GM12878 (cell line): ENCODE data around the gene HCN3. TPM values are rescaled to one million over a fixed set of nuclear protein-coding genes. Genes with fewer than 3 reads are reported as not detected.

ENCODE experiments used
- ATAC-seq: fragments of 200-7000 bp; cut with Tn5 transposase; 3 replicates; pipeline ENCODE4 v1.9.1; 2020; ENCODE audit warnings: mild to moderate bottlenecking, moderate library complexity
- BruUV-seq: library from RNA; stranded (reverse); fragments of 400-500 nt; replicated peaks from 2 replicates; lab custom pipeline; 2021; lab: Mats Ljungman, UMichigan
- CTCF ChIA-PET: fragments of 300-600 bp; sonication (Branson Sonifier 250); formaldehyde crosslinking; extraction: SDS; loops from one replicate; lab custom pipeline; 2021; ENCODE audit warnings: inconsistent platforms; lab: Yijun Ruan, JAX
- POLR2A ChIA-PET: fragments of 350-600 bp; formaldehyde crosslinking; extraction: SDS; loops from one replicate; lab custom pipeline; 2021; ENCODE audit warnings: inconsistent platforms; lab: Charles Lee
- RAD21 ChIA-PET: fragments of 300-600 bp; sonication (Branson Sonifier 250); formaldehyde crosslinking; loops from one replicate; lab custom pipeline; 2023; ENCODE audit warnings: antibody characterized with exemption; ENCODE audit not compliant: unreplicated experiment; lab: Charles Lee
- SMC1A ChIA-PET: fragments of 300-600 bp; sonication (Branson Sonifier 250); formaldehyde crosslinking; loops from one replicate; lab custom pipeline; 2023; ENCODE audit not compliant: unreplicated experiment, uncharacterized antibody; lab: Charles Lee
- DNase-seq: peaks from one replicate; pipeline ENCODE4 v3.0.0-alpha.2; 2011; ENCODE audit warnings: low read depth, low spot score
- FAIRE-seq: peaks from 3 replicates; lab custom pipeline; 2011; peaks lifted over from hg19 to GRCh38; lab: Jason Lieb, UNC
- H2AFZ ChIP-seq: 2 replicates; pipeline ENCODE4 v1.6.0; 2011; ENCODE audit warnings: low read depth, low read length, control low read depth; ENCODE audit not compliant: control insufficient read depth
- H3K27ac ChIP-seq: 2 replicates; pipeline ENCODE4 v1.5.1; 2011; ENCODE audit warnings: control low read depth; ENCODE audit not compliant: control insufficient read depth, insufficient read depth
- H3K27me3 ChIP-seq, 2 experiments: replicated peaks in 1 of 2; 2 replicates each; pipeline versions ENCODE4 v1.6.0 to v1.6.1; 2011; ENCODE audit warnings: low read length in 1 of 2; ENCODE audit not compliant: control insufficient read depth in 2 of 2, insufficient read depth in 2 of 2
- H3K36me3 ChIP-seq, 2 experiments: 2 replicates each; pipeline ENCODE4 v1.5.1; 2011; ENCODE audit warnings: low read length in 1 of 2; ENCODE audit not compliant: control insufficient read depth in 2 of 2, insufficient read depth in 2 of 2
- H3K4me1 ChIP-seq: 2 replicates; pipeline ENCODE4 v1.6.1; 2011; ENCODE audit warnings: mild to moderate bottlenecking, low read length, moderate library complexity, mixed read lengths; ENCODE audit not compliant: control insufficient read depth, insufficient read depth
- H3K4me2 ChIP-seq: 2 replicates; pipeline ENCODE4 v1.6.0; 2011; ENCODE audit warnings: control low read depth; ENCODE audit not compliant: control insufficient read depth, insufficient read depth
- H3K4me3 ChIP-seq: fragments of 200-600 bp; sonication (generic); 2 replicates; pipeline ENCODE4 v1.5.1; 2016
- H3K79me2 ChIP-seq: 2 replicates; pipeline ENCODE4 v1.6.0; 2011; ENCODE audit warnings: low read length; ENCODE audit not compliant: control insufficient read depth, insufficient read depth
- H3K9ac ChIP-seq: 2 replicates; pipeline ENCODE4 v1.8.0; 2011; ENCODE audit warnings: low read length, control low read depth, mixed read lengths; ENCODE audit not compliant: control insufficient read depth, insufficient read depth
- H3K9me3 ChIP-seq: replicated peaks from 3 replicates; pipeline ENCODE4 v1.5.1; 2011; ENCODE audit warnings: mild to moderate bottlenecking, low read length; ENCODE audit not compliant: control insufficient read depth, insufficient read depth
- H4K20me1 ChIP-seq: 2 replicates; pipeline ENCODE4 v1.6.0; 2011; ENCODE audit not compliant: control insufficient read depth, insufficient read depth
- E2F4 ChIP-seq: IDR thresholded peaks from 2 replicates; pipeline ENCODE4 v1.6.1; 2012; ENCODE audit warnings: low read depth, low read length, improper control_type of control experiment
- EGR1 ChIP-seq, 2 experiments: IDR thresholded peaks; 1 replicate in 1 of 2; 2 replicates in 1 of 2; pipeline ENCODE4 v1.6.1; 2011 to 2012; ENCODE audit warnings: low read depth in 2 of 2, low read length in 2 of 2, borderline replicate concordance in 1 of 2, mild to moderate bottlenecking in 1 of 2, moderate library complexity in 1 of 2
- HDAC2 ChIP-seq: fragments of 200-600 bp; sonication (generic); IDR thresholded peaks from 2 replicates; pipeline ENCODE4 v1.6.1; 2017
- MLLT1 ChIP-seq: fragments of 450-650 bp; IDR thresholded peaks from 2 replicates; pipeline ENCODE4 v1.6.1; 2016; ENCODE audit warnings: mild to moderate bottlenecking
- NFIC ChIP-seq: IDR thresholded peaks from 2 replicates; pipeline ENCODE4 v1.6.1; 2012; ENCODE audit warnings: low read depth, mild to moderate bottlenecking, inconsistent platforms, low read length, moderate library complexity
- SKIL ChIP-seq: fragments of 450-650 bp; IDR thresholded peaks from 2 replicates; pipeline ENCODE4 v1.6.1; 2017; ENCODE audit warnings: mild to moderate bottlenecking, low read depth, inconsistent platforms; ENCODE audit not compliant: poor library complexity, severe bottlenecking
- SMC3 ChIP-seq: IDR thresholded peaks from 2 replicates; pipeline ENCODE4 v1.6.1; 2011; ENCODE audit warnings: low read length, improper control_type of control experiment, borderline replicate concordance
- SUZ12 ChIP-seq: fragments of 200-600 bp; sonication (generic); IDR thresholded peaks from one replicate; pipeline ENCODE4 v1.6.1; 2018; ENCODE audit warnings: antibody characterized with exemption, mild to moderate bottlenecking; ENCODE audit not compliant: unreplicated experiment
- TARDBP ChIP-seq: IDR thresholded peaks from 2 replicates; pipeline ENCODE4 v1.6.1; 2016; ENCODE audit warnings: borderline replicate concordance
- YBX1 ChIP-seq: fragments of 450-650 bp; IDR thresholded peaks from 2 replicates; pipeline ENCODE4 v1.6.1; 2016; ENCODE audit warnings: antibody characterized with exemption
- ZBTB40 ChIP-seq: fragments of 450-650 bp; IDR thresholded peaks from 2 replicates; pipeline ENCODE4 v1.6.1; 2016; ENCODE audit warnings: mild to moderate bottlenecking, moderate library complexity, borderline replicate concordance
- ZNF207 ChIP-seq: fragments of 450-650 bp; IDR thresholded peaks from 2 replicates; pipeline ENCODE4 v1.6.1; 2014; ENCODE audit warnings: antibody characterized with exemption, mild to moderate bottlenecking, borderline replicate concordance
- ZNF384 ChIP-seq: IDR thresholded peaks from 2 replicates; pipeline ENCODE4 v1.6.1; 2012; ENCODE audit warnings: low read depth, mild to moderate bottlenecking, low read length, improper control_type of control experiment, borderline replicate concordance
- WGBS: methylation state at CpG from one replicate; pipeline ENCODE4 v1.1.6; 2016; ENCODE audit warnings: low lambda C conversion rate; ENCODE audit not compliant: insufficient replicate concordance, insufficient coverage; ENCODE audit errors: missing lambda C conversion rate; 5-methylcytosine and 5-hydroxymethylcytosine counted together
- in situ Hi-C: fragments of 300-500 bp; cut with MboI; formaldehyde crosslinking; loops from 9 replicates; pipeline ENCODE4 v1.14.3; 2018; ENCODE audit warnings: mixed read lengths
- intact Hi-C: fragments of 100-400 bp; cut with micrococcal nuclease; formaldehyde crosslinking; loops from one replicate; pipeline ENCODE4 v1.14.2; 2022; ENCODE audit not compliant: unreplicated experiment
- polyA plus RNA-seq, 11 experiments: library from polyadenylated mRNA; depleted of rRNA in 4 of 11; unstranded in 6 of 11; stranded (reverse) in 5 of 11; fragments of >200 nt; fragmentation: Nextera tagmentation in 4 of 11; fragmentation: Illumina TruSeq in 1 of 11; extraction: Ambion mirVana in 4 of 11; extraction: Trizol in 1 of 11; gene quantifications; 1 replicate in 1 of 11; 2 replicates in 10 of 11; pipeline versions ENCODE4 v1.2.1 to v1.2.3, GENCODE V29; 2011 to 2016; ENCODE audit warnings: inconsistent platforms in 2 of 11, missing spikeins in 2 of 11, low read depth in 1 of 11
- total RNA-seq, 4 experiments: library from RNA; depleted of rRNA in 3 of 4; stranded (reverse); fragments of >200 nt in 3 of 4; fragmentation: Illumina TruSeq in 1 of 4; extraction: Trizol in 1 of 4; gene quantifications; 2 replicates each; pipeline versions ENCODE4 v1.2.1 to v1.2.3, GENCODE V29; 2013 to 2021

Gene HCN3
- total and polyA plus RNA-seq, 10 of the 15 experiments (the other 5 are each of a cell fraction or from before 2014, with no cell fraction given) = 0.08 to 4.1 (median 1.8) TPM

GRCh38 chr1:155318082-155318481 lies 40.8 kb downstream of the HCN3 start (continued):
- TF ChIP-seq ZNF207 (no peak), SKIL (no peak), NFIC (no peak), ZNF384 (no peak), E2F4 (no peak)

- FAIRE-seq (no peak), DNase-seq (no peak), ATAC-seq (no peak)
- Histone ChIP-seq H3K36me3 (peaks cover 7 to 26% of the 10 kb centered on the region in 2 experiments), H3K27ac (no peak overlapping the region), H4K20me1 (no peaks in the 10 kb centered on the region), H3K4me2 (no peak overlapping the region), H3K9me3 (no peaks in the 10 kb centered on the region), H3K9ac (no peak overlapping the region), H3K4me1 (peaks cover 7% of the 10 kb centered on the region), H3K79me2 (no peaks in the 10 kb centered on the region; the same call in none of the 2 replicates), H3K4me3 (no peak overlapping the region), H2AFZ (no peak overlapping the region), H3K27me3 (no peaks in the 10 kb centered on the region)
- WGBS = 90% methylated on average over 5 of the region's 5 CpGs
- intact Hi-C loops (no loop called here), in situ Hi-C loops (no loop called here)
- SMC1A ChIA-PET = interaction anchor here (0.6 to 6.8 kb wide), 2 partner anchors 13 to 68 kb away, joined by 3 to 57 read pairs; no protein-coding TSS in a partner anchor
- RAD21 ChIA-PET = no interaction called here
- no TSS peak for BruUV-seq
- POLR2A ChIA-PET = no interaction called here
- CTCF ChIA-PET = interaction anchor here (1.5 to 9.6 kb wide), 3 partner anchors 13 to 273 kb away, joined by 3 to 225 read pairs (median 37); partner anchors contain the start of genes ENTREP3 and FDPS
- TF ChIP-seq EGR1 (IDR thresholded peaks at IDR 0.05; ENCODE audit: borderline replicate concordance in 1 of 2, low read depth in 2 of 2, low read length in 2 of 2) (no peak), YBX1 (no peak), HDAC2 (no peak), ZBTB40 (no peak), TARDBP (no peak), SUZ12 (no peak), MLLT1 (no peak), SMC3 (no peak)
Observed at GRCh38 chr1:155319536-155319935, 42.3 kb downstream of the HCN3 start.
